Measurements from ENCODE around the gene TMEM266.

TMEM266 gene

GRCh38 chr15:76163457-76164295 is 103.9 kb downstream of the TMEM266 start:
- DNase-seq: no peak

DNA sequence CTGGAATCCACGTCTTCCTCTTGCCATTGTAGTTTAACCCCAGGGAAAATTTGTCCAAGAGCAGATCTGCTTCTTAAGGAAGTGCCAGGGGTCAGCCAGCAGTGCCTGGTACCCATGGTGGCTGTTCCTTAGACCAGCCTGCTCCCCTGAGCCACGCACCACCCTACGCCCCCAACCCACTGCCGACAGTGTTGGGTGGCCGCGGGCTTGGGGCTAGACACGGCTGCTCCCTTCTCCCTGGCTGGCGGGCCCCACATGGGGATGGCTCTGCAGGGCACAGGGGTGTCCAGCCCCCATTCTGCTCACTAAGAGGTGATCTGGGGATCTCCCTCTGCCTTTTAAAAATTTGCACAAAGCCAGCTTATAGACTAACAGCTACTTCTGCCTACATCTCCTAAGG is 104.8 kb downstream of the TMEM266 start:
- DNase-seq: no peak

- no peak for DNase-seq
Measured at GRCh38 chr15:76165951-76166350, 106.2 kb downstream of the TMEM266 start.

DNA sequence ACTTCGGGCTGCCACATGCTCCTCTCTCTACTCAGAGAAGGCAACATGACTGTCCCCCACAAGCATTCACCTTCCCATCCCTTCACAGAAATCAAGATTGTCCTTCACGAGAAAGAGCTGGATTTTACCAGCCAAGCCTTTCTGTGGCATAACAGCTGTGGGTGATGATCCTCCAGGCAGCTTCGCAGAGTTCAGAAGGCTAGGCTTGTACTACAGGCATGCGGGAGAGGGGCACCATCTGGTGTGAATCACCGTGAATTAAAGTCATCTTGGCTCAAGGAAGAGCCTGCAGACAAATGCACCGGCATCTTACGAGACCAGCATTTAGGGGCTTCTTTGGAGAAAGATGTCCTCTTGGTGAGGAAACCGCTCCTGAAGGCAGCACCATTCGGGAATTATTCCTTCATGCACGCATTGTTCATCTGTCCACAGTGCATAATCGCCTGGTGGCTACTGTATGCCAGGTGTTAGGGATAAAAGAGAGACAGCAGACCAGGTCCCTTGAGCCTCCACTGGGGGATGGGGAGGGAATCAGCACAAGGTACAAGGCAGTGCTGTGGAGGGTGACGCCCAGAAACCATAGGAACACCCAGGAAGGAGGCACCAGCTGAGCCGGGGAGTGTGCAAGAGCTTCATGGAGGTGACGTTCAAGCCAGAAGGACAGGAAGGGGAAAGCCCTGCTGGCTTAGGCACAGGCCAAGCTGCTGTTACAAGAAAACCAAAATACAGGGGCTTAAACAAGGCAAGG is 108.6 kb downstream of the TMEM266 start:
- no peak for DNase-seq

- DNase-seq: no peak
Measured at GRCh38 chr15:76169018-76169417, 109.2 kb downstream of the TMEM266 start.

GRCh38 chr15:76169911-76170800 is 110.4 kb downstream of the TMEM266 start:
- no peak for DNase-seq

- no peak for DNase-seq
Measured at GRCh38 chr15:76172782-76173181, 113.0 kb downstream of the TMEM266 start.

DNA sequence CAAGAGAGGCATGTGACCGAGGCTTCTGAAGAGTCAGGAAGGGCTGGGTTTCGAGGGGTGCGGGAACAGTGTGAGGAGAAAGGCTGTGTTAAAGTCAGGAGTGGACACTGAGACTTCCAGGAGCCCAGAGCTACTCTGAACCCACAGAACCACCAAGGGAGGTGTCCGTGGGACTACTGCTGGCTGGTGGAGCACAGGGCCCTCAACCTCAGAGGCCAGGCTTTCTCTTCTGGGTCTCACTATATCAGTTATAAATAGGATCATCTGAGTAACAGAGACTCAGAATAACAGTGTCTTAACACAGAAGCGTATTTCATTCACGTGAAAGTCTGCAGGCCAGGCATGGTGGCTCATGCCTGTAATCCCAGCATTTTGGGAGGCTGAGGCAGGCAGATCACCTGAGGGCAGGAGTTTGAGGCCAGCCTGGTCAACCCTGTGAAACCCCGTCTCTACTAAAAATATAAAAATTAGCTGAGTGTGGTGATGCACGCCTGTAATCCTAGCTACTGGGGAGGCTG is 113.6 kb downstream of the TMEM266 start:
- DNase-seq: no peak

- DNase-seq: no peak
Measured at GRCh38 chr15:76174654-76175053, 114.9 kb downstream of the TMEM266 start.

DNA sequence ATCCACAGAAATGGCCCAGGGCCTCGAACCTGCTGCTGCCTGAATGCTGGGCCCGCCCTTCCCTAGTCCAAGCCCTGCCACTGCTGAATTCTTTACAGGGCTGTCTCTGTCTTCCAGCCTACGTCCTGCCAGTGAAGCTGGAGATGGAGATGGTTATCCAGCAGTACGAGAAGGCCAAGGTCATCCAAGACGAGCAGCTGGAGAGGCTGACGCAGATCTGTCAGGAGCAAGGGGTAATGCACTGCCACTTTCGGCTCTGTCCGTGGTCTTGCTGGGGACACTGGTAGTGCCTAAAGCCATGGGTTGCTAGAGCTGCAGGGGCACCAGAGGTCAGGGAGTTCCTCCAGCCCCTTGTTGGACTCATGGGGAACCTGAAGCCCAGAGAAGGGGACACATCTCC is 115.7 kb downstream of the TMEM266 start:
- DNase-seq: no peak

- DNase-seq: no peak
Measured at GRCh38 chr15:76176059-76176458, 116.3 kb downstream of the TMEM266 start.

DNA sequence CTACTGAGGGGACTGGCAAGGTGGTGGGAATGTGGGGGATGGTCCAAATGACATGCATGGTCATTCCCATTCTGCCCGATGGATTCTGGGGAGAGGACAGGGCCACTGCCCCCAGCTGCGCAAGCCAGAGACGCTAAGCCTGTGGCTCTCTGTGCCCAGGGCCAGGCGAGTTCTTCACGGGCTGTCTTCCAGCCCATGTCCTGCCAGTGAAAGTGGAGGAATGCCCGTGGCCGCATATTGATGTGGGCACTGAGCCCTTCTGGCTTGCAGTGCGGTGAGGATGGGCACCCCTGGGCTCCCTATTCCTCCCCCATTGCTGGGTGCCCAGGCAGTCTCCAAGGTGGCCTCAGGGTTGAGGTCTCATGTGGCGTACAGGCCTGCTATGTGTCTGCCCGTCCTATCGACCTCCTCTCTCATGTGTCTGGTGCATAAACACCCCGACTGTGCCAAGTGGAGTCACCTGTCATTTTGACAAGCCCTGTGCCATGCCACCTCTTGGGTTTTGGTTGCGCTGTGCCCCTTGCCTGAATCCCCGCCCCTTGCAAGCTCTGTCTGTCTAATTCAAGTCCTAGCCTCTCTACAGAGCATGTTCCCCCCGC is 116.8 kb downstream of the TMEM266 start:
- DNase-seq: no peak

DNA sequence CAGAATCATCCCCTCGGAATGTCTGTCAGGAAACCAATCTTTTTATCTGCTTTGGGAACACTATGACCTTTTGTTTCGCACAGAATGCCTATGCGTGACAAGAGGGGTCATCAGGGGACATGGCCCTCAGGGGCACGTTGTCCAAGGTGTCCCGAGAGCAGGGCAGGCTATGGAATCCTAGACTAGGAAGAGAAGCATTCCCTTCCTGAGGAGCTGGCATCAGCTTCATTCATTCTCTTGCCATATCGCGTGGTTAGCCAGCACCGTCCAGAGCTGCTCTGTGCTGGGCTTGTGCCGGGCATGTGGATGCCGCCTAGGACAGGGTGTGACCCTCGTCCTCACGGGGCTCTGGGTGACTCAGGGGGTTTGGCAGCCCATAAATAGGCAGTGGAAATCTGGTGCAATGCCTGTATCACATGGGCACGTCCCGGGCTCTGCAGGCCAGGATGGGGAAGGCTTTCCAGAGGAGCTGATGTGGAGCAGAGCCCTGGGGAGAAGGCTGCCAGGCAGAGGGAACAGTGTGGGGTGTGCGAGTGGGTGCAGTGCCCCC is 117.8 kb downstream of the TMEM266 start:
- no peak for DNase-seq

- no peak for DNase-seq
Measured at GRCh38 chr15:76178296-76179000, 118.7 kb downstream of the TMEM266 start.

DNA sequence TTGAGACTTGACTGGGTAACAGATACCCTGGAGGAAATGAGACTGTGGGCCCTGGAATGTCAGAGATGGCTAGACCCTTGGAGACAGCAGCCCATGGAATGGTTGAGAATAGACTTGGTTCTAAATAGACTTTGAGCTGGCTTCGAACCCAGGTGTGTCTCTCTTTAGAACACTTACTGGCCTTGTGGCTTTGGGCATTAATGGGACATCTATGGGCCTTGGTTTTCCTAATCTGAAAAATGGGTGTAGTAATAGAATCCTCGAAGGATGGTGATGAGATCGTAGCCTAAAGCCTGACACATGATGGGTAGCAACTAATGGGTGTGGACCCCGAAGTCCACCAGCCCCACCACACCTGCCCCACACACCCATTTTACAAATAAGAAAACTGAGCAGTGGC is 119.2 kb downstream of the TMEM266 start:
- no peak for DNase-seq

- DNase-seq: no peak
Measured at GRCh38 chr15:76180321-76180720, 120.5 kb downstream of the TMEM266 start.

GRCh38 chr15:76181705-76182107 is 121.9 kb downstream of the TMEM266 start:
- DNase-seq: no peak

GRCh38 chr15:76183930-76184649 is 124.3 kb downstream of the TMEM266 start:
- no peak for DNase-seq

- no peak for DNase-seq
Measured at GRCh38 chr15:76184650-76185035, 124.9 kb downstream of the TMEM266 start.

DNA sequence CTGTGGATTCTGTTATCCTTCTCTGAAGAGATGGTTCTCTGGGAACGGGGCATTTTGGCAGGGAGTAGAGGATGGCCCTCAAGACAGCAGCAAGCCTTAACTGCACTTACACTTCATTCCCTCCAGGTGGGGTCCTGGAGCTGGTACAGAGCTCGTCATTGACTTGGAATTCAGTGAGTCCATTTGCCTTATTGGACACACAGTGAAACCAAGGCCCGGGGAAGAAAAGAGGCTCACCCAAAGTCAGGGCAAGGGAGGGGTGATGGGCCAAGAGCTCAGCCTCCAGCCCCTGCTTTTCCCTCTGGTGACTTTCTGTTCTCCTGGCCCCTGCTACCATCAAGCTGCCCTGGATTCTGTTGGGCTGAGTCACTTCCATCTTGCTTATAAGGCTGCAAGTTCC is 125.9 kb downstream of the TMEM266 start:
- DNase-seq: no peak

- DNase-seq: no peak
Measured at GRCh38 chr15:76187163-76187562, 127.4 kb downstream of the TMEM266 start.
